GM12891 (cell line): ENCODE results near the gene DOCK8.

ENCODE experiments used
- PAX5 ChIP-seq: IDR thresholded peaks from 2 replicates; pipeline ENCODE4 v1.6.1; 2011; ENCODE audit warnings: low read length, moderate library complexity, mild to moderate bottlenecking; ENCODE audit not compliant: insufficient read depth, severe bottlenecking
- POLR2A ChIP-seq: IDR thresholded peaks from 2 replicates; pipeline ENCODE4 v1.6.1; 2011; ENCODE audit warnings: low read depth, low read length, control low read depth
- POLR2AphosphoS5 ChIP-seq: IDR thresholded peaks from 2 replicates; pipeline ENCODE4 v1.6.1; 2011; ENCODE audit warnings: low read depth, low read length, control low read depth
- POU2F2 ChIP-seq: IDR thresholded peaks from 2 replicates; pipeline ENCODE4 v1.6.1; 2011; ENCODE audit warnings: low read depth, mild to moderate bottlenecking, control low read depth, low read length, moderate library complexity
- SPI1 ChIP-seq: IDR thresholded peaks from 2 replicates; pipeline ENCODE4 v1.6.1; 2011; ENCODE audit warnings: low read depth, low read length, control low read depth
- TAF1 ChIP-seq: IDR thresholded peaks from 2 replicates; pipeline ENCODE4 v1.6.1; 2011; ENCODE audit warnings: low read depth, low read length, control low read depth

DNA sequence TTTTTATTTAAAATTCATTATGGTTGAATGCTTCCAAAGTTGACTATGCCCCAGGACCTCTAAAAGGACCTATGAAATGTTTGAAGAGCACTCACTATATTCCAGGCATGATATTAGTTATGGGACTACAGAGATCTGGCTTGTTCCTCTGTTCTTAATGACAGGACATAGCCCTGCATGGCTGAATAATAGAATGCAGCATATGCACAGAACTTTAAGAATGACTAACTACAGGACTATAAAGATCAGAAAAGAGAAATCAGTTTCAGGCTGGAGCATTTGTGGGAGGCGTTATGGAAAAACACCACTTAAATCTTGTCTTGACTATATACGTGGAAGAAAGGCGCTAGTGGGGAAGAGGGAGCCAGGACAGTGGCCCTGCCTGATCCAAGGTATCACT, 239.2 kb downstream of the DOCK8 start:
- TF ChIP-seq POLR2A (no peak), TAF1 (no peak), POLR2AphosphoS5 (no peak), SPI1 (no peak), PAX5 (no peak), POU2F2 (no peak)
